ENCODE data around the gene AKNAD1.
"Not testable (repeated sequence)": the region's sequence is repeated elsewhere in the genome, so short reads cannot be mapped to it uniquely, and the experiment has no call there.

AKNAD1 gene

DNA sequence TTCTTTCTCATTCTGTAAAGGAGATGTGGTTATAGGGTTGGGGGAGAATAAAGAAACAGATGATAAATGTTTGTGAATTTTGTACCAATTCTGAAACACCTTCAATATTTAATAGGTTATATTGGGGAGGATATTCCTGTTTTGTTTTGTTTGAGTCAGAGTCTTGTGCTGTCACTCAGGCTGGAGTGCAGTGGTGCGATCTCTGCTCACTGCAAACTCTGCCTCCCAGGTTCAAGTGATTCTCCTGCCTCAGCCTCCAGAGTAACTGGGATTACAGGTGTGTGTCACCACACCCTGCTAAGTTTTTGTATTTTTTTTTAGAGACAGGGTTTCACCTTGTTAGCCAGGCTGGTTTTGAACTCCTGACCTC, 75.3 kb downstream of the AKNAD1 start:
- H2AFZ ChIP-seq (ENCODE audit: low read length, unreplicated experiment); H3K4me3 ChIP-seq (ENCODE audit: low read depth, low read length); H3K27ac ChIP-seq (ENCODE audit: low read depth, low read length); H3K4me1 ChIP-seq (ENCODE audit: control insufficient read depth, insufficient read depth, low read length, unreplicated experiment); H3K27me3 ChIP-seq (ENCODE audit: insufficient read depth, low read length); H3K79me2 ChIP-seq (ENCODE audit: control insufficient read depth, insufficient read depth, low read length, unreplicated experiment): not testable (repeated sequence)
- H3K36me3 ChIP-seq (ENCODE audit: insufficient read depth, low read length): peaks cover 80% of the 10 kb centered on the region

DNA sequence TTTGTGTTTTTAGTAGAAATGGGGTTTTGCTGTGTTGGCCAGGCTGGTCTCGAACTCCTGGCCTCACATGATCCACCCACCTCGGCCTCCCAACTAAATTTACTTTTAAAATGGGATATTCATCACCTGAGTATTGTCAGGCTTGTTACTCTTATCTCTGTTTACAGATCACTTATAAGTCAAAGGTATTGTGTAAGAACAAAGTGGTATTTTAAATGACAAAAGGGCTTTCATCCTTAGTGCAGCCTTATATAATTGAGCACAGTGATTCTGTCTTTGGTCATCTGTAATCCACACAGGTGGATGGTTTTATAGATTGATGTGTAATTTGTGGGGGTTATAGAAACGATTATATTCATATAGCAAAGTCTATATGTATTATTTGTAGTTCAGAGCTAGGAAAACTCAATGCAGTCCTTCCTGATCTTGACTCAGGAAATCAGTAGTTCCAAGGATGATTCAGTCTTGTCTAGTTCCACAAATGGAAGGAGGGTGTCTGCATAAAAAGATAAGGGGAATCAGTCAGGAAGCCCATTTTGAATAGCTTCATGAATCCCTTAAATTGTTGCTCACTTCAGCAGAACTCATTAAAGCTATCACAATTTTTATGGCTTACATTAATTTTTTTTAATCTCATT, 75.8 kb downstream of the AKNAD1 start:
- Histone ChIP-seq H3K36me3 (ENCODE audit: insufficient read depth, low read length) (peaks cover 79% of the 10 kb centered on the region), H3K79me2 (ENCODE audit: control insufficient read depth, insufficient read depth, low read length, unreplicated experiment) (no peaks in the 10 kb centered on the region), H3K27ac (ENCODE audit: low read depth, low read length) (no peak overlapping the region), H3K27me3 (ENCODE audit: insufficient read depth, low read length) (no peaks in the 10 kb centered on the region), H2AFZ (ENCODE audit: low read length, unreplicated experiment) (no peak overlapping the region), H3K4me1 (ENCODE audit: control insufficient read depth, insufficient read depth, low read length, unreplicated experiment) (no peaks in the 10 kb centered on the region), H3K4me3 (ENCODE audit: low read depth, low read length) (no peak overlapping the region)

DNA sequence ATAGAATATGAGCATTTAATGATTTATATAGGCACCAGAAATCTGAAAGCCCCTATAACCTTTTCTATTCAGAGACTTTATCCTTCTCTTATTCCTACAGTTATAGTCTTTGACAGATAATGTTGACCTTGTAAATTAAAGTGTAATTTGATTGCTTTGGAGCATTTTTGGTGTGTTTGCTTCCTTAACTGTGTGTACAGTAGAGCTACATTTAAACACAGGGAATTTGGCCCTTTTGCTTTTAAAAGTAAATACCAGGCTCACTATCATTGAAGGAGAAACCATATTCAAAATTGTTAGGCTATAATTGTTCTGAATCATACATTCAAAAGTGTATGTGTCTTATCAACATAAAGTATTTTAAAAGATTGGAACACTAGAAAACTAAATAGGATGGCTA, 77.4 kb downstream of the AKNAD1 start:
- H3K4me3 ChIP-seq (ENCODE audit: low read depth, low read length): no peak overlapping the region
- H3K36me3 ChIP-seq (ENCODE audit: insufficient read depth, low read length): peaks cover 68% of the 10 kb centered on the region
- H3K79me2 ChIP-seq (ENCODE audit: control insufficient read depth, insufficient read depth, low read length, unreplicated experiment): no peaks in the 10 kb centered on the region
- no peak overlapping the region for H2AFZ ChIP-seq (ENCODE audit: low read length, unreplicated experiment)
- no peak overlapping the region for H3K27ac ChIP-seq (ENCODE audit: low read depth, low read length)
- H3K27me3 ChIP-seq (ENCODE audit: insufficient read depth, low read length): no peaks in the 10 kb centered on the region
- H3K4me1 ChIP-seq (ENCODE audit: control insufficient read depth, insufficient read depth, low read length, unreplicated experiment): no peaks in the 10 kb centered on the region

DNA sequence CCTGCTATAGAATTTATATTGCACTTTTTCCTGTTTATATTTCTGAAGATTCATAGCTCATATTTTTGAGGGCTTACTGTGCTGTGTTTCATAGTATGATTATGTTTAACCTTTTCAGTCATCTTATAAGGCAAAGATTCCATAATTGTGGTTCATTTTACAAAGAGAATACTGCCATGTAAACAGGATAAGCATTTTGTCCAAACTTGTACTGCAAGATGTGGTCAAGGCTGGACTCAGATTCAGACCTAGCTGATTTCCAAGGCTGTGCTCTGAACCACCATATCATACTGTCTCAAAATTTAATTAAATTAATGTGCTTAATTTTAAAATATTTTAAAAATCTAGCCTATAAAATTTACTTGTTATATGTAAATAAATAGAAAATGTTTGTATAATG, 79.1 kb downstream of the AKNAD1 start:
- Histone ChIP-seq H3K36me3 (ENCODE audit: insufficient read depth, low read length) (peaks cover 57% of the 10 kb centered on the region), H2AFZ (ENCODE audit: low read length, unreplicated experiment) (no peak overlapping the region), H3K4me3 (ENCODE audit: low read depth, low read length) (no peak overlapping the region), H3K27ac (ENCODE audit: low read depth, low read length) (no peak overlapping the region), H3K27me3 (ENCODE audit: insufficient read depth, low read length) (no peaks in the 10 kb centered on the region), H3K79me2 (ENCODE audit: control insufficient read depth, insufficient read depth, low read length, unreplicated experiment) (no peaks in the 10 kb centered on the region), H3K4me1 (ENCODE audit: control insufficient read depth, insufficient read depth, low read length, unreplicated experiment) (no peaks in the 10 kb centered on the region)

DNA sequence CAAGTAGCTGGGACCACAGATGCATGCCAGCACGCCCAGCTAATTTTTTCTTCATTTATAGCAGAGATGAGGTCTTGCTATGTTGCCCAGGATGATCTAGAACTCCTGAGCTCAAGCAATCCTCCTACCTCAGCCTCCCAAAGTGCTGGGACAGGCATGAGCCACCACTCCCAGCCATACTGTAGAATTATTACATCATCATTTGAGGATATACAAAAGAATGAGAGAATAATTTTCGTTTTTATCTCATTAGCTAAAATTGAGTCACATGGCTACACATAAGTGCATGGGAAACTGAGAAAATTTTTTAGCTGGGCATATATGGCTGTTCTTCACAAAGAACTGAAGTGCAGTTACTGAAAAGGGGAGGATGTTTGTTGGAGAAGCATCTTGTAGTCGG, 89.2 kb downstream of the AKNAD1 start:
- peaks cover 3% of the 10 kb centered on the region for H3K79me2 ChIP-seq (ENCODE audit: control insufficient read depth, insufficient read depth, low read length, unreplicated experiment)
- no peak overlapping the region for H2AFZ ChIP-seq (ENCODE audit: low read length, unreplicated experiment)
- H3K27me3 ChIP-seq (ENCODE audit: insufficient read depth, low read length): no peaks in the 10 kb centered on the region
- H3K36me3 ChIP-seq (ENCODE audit: insufficient read depth, low read length): peaks cover 8% of the 10 kb centered on the region
- H3K27ac ChIP-seq (ENCODE audit: low read depth, low read length): no peak overlapping the region
- no peaks in the 10 kb centered on the region for H3K4me1 ChIP-seq (ENCODE audit: control insufficient read depth, insufficient read depth, low read length, unreplicated experiment)
- H3K4me3 ChIP-seq (ENCODE audit: low read depth, low read length): no peak overlapping the region

DNA sequence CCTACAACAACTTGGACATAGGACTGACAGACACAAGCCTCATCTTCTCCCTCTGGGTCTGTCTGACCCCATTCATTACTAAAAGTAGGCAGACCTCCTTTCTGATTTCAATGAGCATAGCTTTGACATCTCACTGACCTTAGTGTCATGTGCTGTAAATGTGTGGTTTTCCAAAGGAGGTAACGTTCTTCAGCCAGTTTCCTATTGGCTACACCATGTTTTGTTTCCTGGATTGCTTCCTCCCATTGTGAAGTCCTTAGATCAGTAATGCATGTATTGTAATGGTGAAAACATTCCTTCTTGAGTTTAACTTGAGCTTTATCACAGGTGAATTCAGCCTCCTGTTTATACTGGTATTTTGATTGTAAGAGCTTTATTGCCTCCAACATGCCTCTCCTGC, 89.8 kb downstream of the AKNAD1 start:
- no peaks in the 10 kb centered on the region for H3K4me1 ChIP-seq (ENCODE audit: control insufficient read depth, insufficient read depth, low read length, unreplicated experiment)
- peaks cover 7% of the 10 kb centered on the region; the same call in 1 of the 2 replicates for H3K36me3 ChIP-seq (ENCODE audit: insufficient read depth, low read length)
- H3K79me2 ChIP-seq (ENCODE audit: control insufficient read depth, insufficient read depth, low read length, unreplicated experiment): peaks cover 3% of the 10 kb centered on the region
- H3K27me3 ChIP-seq (ENCODE audit: insufficient read depth, low read length): no peaks in the 10 kb centered on the region
- no peak overlapping the region for H3K4me3 ChIP-seq (ENCODE audit: low read depth, low read length)
- H2AFZ ChIP-seq (ENCODE audit: low read length, unreplicated experiment): no peak overlapping the region
- no peak overlapping the region for H3K27ac ChIP-seq (ENCODE audit: low read depth, low read length)
